CD14-positive monocyte (primary cell): ENCODE data around the gene NFIL3. TPM values are rescaled to one million over a fixed set of nuclear protein-coding genes. Genes with fewer than 3 reads are reported as not detected.

Experiments
- DNase-seq, 3 donors: peaks; one replicate each; pipeline ENCODE4 v3.0.0-alpha.2; 2011 to 2022
- H2AFZ ChIP-seq: 2 replicates; pipeline ENCODE4 v1.6.0; 2012; ENCODE audit warnings: mild to moderate bottlenecking, low read depth, low read length, inconsistent platforms; ENCODE audit not compliant: insufficient read depth, poor library complexity, severe bottlenecking
- H3K27ac ChIP-seq, 2 donors: 1 replicate in 1 of 2; 2 replicates in 1 of 2; pipeline ENCODE4 v1.5.1; 2012 to 2013; ENCODE audit warnings: low read length in 2 of 2, control low read depth in 1 of 2, inconsistent platforms in 1 of 2, low read depth in 1 of 2, mild to moderate bottlenecking in 1 of 2
- H3K27me3 ChIP-seq, 2 donors: one replicate each; pipeline versions ENCODE4 v1.6.0 to v1.6.1; 2011 to 2013; ENCODE audit warnings: low read length in 2 of 2; ENCODE audit not compliant: control insufficient read depth in 2 of 2, insufficient read depth in 2 of 2
- H3K36me3 ChIP-seq, 2 donors: replicated peaks in 1 of 2; 1 replicate in 1 of 2; 2 replicates in 1 of 2; pipeline versions ENCODE4 v1.5.1 to v1.6.1; 2012 to 2013; ENCODE audit warnings: low read length in 2 of 2, control low read depth in 1 of 2, inconsistent platforms in 1 of 2, mild to moderate bottlenecking in 1 of 2; ENCODE audit not compliant: insufficient read depth in 2 of 2, control insufficient read depth in 1 of 2
- H3K4me1 ChIP-seq, 2 donors: 1 replicate in 1 of 2; 2 replicates in 1 of 2; pipeline versions ENCODE4 v1.5.1 to v1.6.1; 2012 to 2013; ENCODE audit warnings: low read length in 2 of 2, control low read depth in 1 of 2, inconsistent platforms in 1 of 2, mild to moderate bottlenecking in 1 of 2, moderate library complexity in 1 of 2; ENCODE audit not compliant: insufficient read depth in 2 of 2, control insufficient read depth in 1 of 2
- H3K4me2 ChIP-seq: replicated peaks from 2 replicates; pipeline ENCODE3; 2012; ENCODE audit warnings: low read length, moderate library complexity, mild to moderate bottlenecking; ENCODE audit not compliant: poor library complexity, severe bottlenecking; ENCODE audit errors: extremely low read depth
- H3K4me3 ChIP-seq, 3 experiments: fragments of 200-600 bp in 1 of 3; sonication (generic) in 1 of 3; replicated peaks in 1 of 3; 1 replicate in 2 of 3; 2 replicates in 1 of 3; pipeline ENCODE4 v1.5.1; 2011 to 2013; ENCODE audit warnings: low read length in 3 of 3, mild to moderate bottlenecking in 3 of 3, control low read depth in 2 of 3, low read depth in 2 of 3, inconsistent platforms in 1 of 3, moderate library complexity in 1 of 3
- H3K79me2 ChIP-seq: 2 replicates; pipeline ENCODE4 v1.6.0; 2012; ENCODE audit warnings: mild to moderate bottlenecking, control low read depth, inconsistent platforms, low read length, moderate library complexity; ENCODE audit not compliant: insufficient read depth
- H3K9ac ChIP-seq: 2 replicates; pipeline ENCODE4 v1.6.0; 2017; ENCODE audit warnings: low read length, mild to moderate bottlenecking; ENCODE audit not compliant: insufficient read depth, poor library complexity, severe bottlenecking
- H3K9me3 ChIP-seq, 2 donors: replicated peaks in 1 of 2; 1 replicate in 1 of 2; 2 replicates in 1 of 2; pipeline versions ENCODE4 v1.5.1 to v1.6.1; 2012 to 2013; ENCODE audit warnings: low read length in 2 of 2, control low read depth in 1 of 2; ENCODE audit not compliant: control insufficient read depth in 1 of 2, insufficient read depth in 1 of 2
- H4K20me1 ChIP-seq: 2 replicates; pipeline ENCODE4 v1.6.0; 2012; ENCODE audit warnings: mild to moderate bottlenecking, low read length, control low read depth, moderate library complexity; ENCODE audit not compliant: insufficient read depth
- H3K27ac Mint-ChIP-seq, 7 donors: one replicate each; pipeline ENCODE4 v1.8.0; 2020; ENCODE audit warnings: mild to moderate bottlenecking in 7 of 7, mixed read lengths in 7 of 7, moderate library complexity in 6 of 7, inconsistent platforms in 2 of 7
- H3K27me3 Mint-ChIP-seq, 3 donors: one replicate each; pipeline ENCODE4 v1.8.0; 2021 to 2022; ENCODE audit warnings: low read depth in 3 of 3, mild to moderate bottlenecking in 3 of 3, mixed read lengths in 3 of 3, moderate library complexity in 3 of 3, inconsistent platforms in 1 of 3
- H3K36me3 Mint-ChIP-seq, 2 donors: one replicate each; pipeline ENCODE4 v1.8.0; 2020; ENCODE audit warnings: mixed read lengths in 2 of 2, inconsistent platforms in 1 of 2, mild to moderate bottlenecking in 1 of 2
- H3K4me1 Mint-ChIP-seq: one replicate; pipeline ENCODE4 v1.8.0; 2020; ENCODE audit warnings: mild to moderate bottlenecking, mixed read lengths
- H3K4me3 Mint-ChIP-seq, 2 donors: one replicate each; pipeline ENCODE4 v1.8.0; 2020; ENCODE audit warnings: mild to moderate bottlenecking in 2 of 2, mixed read lengths in 2 of 2, moderate library complexity in 1 of 2
- H3K9me3 Mint-ChIP-seq, 7 donors: one replicate each; pipeline ENCODE4 v1.8.0; 2020 to 2022; ENCODE audit warnings: mixed read lengths in 7 of 7, mild to moderate bottlenecking in 6 of 7, moderate library complexity in 6 of 7, inconsistent platforms in 2 of 7
- CTCF ChIP-seq: fragments of 200-600 bp; IDR thresholded peaks from one replicate; pipeline ENCODE4 v1.8.0; 2022; ENCODE audit warnings: antibody characterized with exemption, mild to moderate bottlenecking
- WGBS: methylation state at CpG from one replicate; pipeline ENCODE4 v1.1.5; 2013; ENCODE audit warnings: missing lambda C conversion rate; ENCODE audit not compliant: insufficient coverage; 5-methylcytosine and 5-hydroxymethylcytosine counted together
- intact Hi-C, 2 donors: fragments of 100-400 bp; cut with micrococcal nuclease; formaldehyde crosslinking; loops; one replicate each; pipeline versions ENCODE4 v1.15.0 to v1.15.1; 2023
- polyA plus RNA-seq, 3 donors: library from polyadenylated mRNA; depleted of rRNA in 1 of 3; unstranded in 2 of 3; stranded (reverse) in 1 of 3; fragments of 300-500 nt in 2 of 3; fragments of >200 nt in 1 of 3; fragmentation: Illumina TruSeq in 2 of 3; gene quantifications; 1 replicate in 2 of 3; 2 replicates in 1 of 3; pipeline ENCODE4 v1.2.3, GENCODE V29; 2012 to 2021

Gene NFIL3
- polyA plus RNA-seq, 3 donors = 18.6 to 253 (median 64.0) TPM

DNA sequence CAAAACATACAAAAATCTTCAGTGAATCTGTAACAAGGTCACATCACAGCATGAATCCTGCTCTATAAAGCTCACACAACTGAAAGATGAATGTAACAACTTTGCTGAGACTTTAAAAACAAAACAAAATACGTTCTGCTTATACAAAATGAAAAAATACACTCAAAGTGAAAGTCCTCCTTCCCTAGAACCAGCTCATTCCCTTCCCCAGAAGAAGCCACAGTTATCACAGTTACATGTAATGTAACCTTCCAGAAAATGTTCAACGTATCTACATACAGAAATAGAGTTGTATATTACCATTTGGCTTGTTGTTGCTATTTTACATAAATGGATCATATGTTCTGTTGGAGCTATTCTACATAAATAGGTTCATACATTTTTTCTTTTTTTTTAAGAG lies 64.5 kb downstream of the NFIL3 start:
- intact Hi-C loops = no loop called here
- H3K9me3 Mint-ChIP-seq = no peaks in the 10 kb centered on the region
- WGBS = no CpG with 5 or more reads among the region's 2 CpGs
- no peak overlapping the region for H3K4me3 Mint-ChIP-seq
- Histone ChIP-seq H3K36me3 (peaks cover 18 to 32% of the 10 kb centered on the region in 2 donors), H3K27ac (no peak overlapping the region), H3K9ac (no peak overlapping the region), H3K4me3 (no peak overlapping the region), H3K79me2 (peaks cover 36% of the 10 kb centered on the region), H4K20me1 (no peaks in the 10 kb centered on the region), H3K4me1 (peaks cover 16 to 21% of the 10 kb centered on the region in 2 donors), H3K27me3 (no peaks in the 10 kb centered on the region), H3K4me2 (no peak overlapping the region), H2AFZ (no peak overlapping the region), H3K9me3 (peaks cover 0 to under 1% of the 10 kb centered on the region in 2 donors)
- H3K27ac Mint-ChIP-seq = no peak overlapping the region
- peaks cover 0 to 1% (median 0%) of the 10 kb centered on the region in 3 donors for H3K27me3 Mint-ChIP-seq
- no peak for DNase-seq
- TF ChIP-seq CTCF = no peak
- peaks cover 32 to 34% of the 10 kb centered on the region in 2 donors for H3K36me3 Mint-ChIP-seq
- peaks cover 24% of the 10 kb centered on the region for H3K4me1 Mint-ChIP-seq

Other genes starting within 250 kb of the NFIL3 start
- gene AUH, start 61.9 kb downstream of the NFIL3 start, polyA plus RNA-seq = 1 to 10 TPM; 4.0 to 9.9 (median 8.4) TPM